Bone marrow (tissue), 2 donors: ENCODE results near the gene SUSD1.
"Not testable (repeated sequence)": the region's sequence is repeated elsewhere in the genome, so short reads cannot be mapped to it uniquely, and the experiment has no call there.

Experiments used
- DNase-seq, 2 donors: peaks; one replicate each; lab custom pipeline; 2025; lab: John Stamatoyannopoulos, UW

SUSD1 gene

DNA sequence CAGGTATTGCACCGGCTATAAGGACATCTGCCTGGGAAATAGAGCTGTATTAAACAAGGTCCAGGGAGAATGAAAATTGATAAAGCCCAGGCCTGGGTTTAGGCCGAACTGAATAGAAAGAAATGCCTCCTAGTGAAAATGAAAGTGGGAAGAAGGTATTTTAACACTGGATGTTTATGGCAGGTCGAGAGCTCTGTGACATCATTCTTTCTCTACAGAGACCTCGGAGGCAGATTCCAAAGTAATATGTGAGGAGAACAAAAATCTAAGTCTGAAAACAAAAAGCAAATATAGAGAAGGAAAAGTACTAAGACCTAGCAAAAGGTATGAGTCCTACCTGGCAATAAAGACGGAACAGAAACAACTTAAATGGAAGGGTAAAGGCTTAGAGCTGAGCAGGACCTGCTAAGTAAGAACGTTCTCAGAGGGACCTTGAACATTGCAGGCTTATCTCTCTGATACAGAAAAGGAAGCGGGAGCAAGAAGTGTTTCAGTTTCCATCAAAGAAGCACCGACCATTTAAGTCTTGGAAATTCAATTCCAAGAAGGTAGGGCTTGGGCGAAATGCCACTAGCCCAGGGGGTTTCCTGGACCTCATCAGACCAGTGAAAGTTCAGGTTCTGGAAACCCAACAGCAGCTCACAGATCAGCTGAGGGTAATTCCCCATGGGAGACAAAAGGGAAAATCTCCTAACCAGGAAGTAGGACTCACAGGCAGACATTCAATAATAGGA lies 80.0 kb downstream of the SUSD1 start:
- DNase-seq, result no peak

DNA sequence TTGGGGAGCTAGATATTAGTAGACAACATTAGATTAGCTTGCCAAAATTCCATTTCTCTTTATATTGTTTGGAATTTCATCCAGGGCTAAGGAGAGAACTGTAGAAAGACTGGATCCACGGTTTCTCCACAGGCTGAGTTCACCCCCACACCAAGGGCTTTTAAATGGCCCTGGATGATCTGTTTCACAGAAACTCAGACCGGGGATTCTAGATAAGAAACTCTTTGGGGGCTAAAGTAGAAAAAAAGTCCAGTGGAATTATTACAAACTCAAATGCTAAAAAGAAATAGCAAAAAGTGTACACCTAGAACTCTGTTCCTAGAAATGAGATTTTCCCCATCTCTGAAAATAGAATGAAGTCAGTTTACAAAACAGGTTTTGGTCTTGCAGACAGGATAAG lies 80.9 kb downstream of the SUSD1 start:
- no peak for DNase-seq

DNA sequence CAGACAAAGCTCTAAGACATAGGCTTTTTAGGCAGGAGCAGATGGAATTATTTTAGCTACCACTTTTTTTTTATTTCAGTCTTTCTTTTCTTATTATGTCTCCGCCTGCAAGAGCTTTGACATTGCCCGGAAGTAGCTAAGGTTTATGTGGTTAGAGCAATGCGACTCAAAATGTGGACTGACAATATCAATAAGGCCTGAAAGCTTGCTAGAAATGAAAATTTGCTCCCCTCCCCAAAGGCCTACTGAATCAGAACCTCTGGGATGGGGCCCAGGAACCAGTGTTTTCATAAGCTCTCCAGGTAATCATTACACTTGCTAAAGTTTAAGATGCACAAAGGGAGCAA lies 81.3 kb downstream of the SUSD1 start:
- no peak for DNase-seq

DNA sequence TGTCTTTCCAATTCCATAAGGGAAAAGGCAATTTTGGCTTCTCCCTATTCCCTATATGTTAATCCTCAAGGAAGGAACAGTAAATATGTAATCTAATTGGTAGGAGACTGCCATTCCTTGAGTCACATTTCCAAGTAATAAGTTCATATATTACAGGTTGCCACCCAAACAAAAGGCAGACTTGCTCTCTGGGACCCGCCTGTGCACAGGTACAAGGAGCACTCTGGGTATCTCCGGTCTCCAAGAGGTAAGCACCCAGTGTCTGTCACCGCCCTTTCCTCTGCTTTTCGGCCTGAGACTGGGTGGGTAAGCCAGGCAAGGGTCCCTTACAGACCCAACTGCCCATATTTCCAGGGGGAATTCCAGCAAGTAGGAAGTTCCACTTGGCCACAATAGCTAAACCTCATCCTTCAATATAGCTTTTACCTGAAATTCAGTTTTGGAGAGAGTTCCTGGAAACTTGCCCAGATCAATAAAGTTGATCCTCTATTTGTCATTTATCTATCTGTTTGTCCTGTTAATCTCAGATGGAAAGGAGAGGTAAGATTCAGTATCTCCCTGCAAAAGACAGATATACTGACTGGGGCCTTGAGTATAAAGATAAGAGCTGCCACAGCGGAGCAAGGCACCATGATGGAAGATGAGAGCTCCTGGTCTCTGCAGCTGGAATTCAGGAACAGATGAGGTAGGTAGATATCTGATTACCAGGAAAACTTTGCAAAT lies 81.8 kb downstream of the SUSD1 start:
- DNase-seq, result no peak

DNA sequence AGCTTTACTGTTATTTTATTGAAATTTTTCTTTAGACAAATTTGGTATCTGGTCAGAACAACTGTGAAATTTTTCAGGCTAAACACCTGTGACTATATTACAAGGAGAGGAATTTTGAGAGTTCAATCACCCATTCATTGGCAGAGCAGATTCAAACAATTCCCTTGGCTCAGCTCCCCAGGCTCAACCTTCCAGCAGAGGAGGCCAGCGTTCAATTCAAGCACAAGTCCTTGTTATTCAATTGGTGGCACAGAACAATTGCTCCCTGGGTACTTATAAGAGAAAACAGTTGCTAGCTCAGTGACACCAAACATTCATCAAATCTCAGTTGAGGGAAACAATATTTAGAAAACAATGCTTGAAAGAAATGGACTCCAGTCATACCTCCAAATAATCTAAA lies 83.3 kb downstream of the SUSD1 start:
- no peak for DNase-seq

DNA sequence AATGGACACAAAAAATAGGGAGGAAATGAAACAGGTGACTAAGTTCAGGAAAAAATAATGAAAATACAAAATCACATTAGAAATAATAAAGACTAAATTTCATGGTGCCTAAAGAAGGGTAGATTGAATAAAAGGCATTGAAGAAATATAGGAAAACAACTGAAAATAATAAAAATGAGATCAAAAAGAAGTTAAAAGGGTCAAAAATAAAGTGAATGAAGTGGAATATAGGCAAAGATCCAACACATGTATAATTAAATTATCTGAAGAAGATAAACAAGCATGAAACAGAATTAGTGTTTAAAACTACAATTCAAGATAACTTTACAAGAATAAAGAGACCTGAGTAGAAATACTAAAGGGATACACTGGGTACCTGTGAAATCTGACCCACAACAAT lies 87.6 kb downstream of the SUSD1 start:
- DNase-seq, result no peak

DNA sequence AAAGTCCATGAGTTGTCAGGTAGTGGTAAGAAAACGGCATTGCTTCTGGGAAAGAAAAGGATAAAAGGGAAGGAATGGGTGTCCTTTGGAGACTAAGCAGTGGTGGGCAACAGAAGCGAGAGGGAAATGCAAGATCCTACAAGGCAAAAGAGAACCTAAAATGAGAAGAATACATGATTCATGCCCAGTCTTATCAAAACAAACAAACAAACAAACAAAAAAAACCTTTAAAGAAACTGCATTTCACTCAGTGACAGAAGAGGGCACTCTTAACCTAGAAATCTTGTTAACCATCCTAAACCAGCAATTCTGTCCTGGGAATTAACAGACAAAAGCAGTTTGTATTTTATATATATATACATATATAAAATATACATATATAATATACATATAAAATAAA lies 88.5 kb downstream of the SUSD1 start:
- DNase-seq, result peak in 1 of 2 donors; percentile 30

DNA sequence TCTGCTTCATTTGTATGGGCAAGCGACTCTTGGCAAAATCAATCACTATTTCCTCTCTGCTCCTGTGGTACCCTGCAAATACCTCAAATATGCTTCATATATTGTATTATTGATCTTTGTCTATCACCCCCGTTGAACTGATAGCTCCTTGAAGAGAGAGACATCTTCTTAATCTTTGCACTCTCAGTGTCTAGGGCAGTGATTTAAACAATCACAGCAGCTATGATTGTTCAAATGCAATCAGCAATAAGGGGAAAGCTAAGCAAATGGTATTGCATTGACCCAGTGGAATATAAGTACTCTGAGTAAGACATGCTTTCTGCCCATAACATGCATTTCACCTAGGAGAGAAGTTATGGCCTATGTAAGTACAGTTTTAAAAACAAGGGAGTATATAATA lies 90.2 kb downstream of the SUSD1 start:
- no peak for DNase-seq

DNA sequence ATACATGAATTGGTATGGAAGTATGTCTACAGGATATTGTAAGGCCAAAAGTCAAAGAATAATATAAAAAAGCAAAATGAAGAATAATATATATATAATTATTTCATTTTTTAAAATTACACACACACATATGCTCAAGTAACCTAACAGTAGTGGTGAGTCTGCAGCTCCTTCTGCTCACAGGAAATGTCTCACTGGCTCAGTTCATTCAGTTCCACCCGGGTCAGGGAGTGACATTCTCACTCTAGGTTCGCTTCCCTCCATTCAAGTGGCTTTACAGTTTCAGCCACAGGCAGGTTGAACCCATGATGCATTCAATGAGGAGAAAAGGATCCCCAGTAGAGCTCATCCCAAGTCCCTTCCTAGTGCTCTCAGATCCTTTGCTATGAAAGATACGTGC lies 90.8 kb downstream of the SUSD1 start:
- no peak for DNase-seq

DNA sequence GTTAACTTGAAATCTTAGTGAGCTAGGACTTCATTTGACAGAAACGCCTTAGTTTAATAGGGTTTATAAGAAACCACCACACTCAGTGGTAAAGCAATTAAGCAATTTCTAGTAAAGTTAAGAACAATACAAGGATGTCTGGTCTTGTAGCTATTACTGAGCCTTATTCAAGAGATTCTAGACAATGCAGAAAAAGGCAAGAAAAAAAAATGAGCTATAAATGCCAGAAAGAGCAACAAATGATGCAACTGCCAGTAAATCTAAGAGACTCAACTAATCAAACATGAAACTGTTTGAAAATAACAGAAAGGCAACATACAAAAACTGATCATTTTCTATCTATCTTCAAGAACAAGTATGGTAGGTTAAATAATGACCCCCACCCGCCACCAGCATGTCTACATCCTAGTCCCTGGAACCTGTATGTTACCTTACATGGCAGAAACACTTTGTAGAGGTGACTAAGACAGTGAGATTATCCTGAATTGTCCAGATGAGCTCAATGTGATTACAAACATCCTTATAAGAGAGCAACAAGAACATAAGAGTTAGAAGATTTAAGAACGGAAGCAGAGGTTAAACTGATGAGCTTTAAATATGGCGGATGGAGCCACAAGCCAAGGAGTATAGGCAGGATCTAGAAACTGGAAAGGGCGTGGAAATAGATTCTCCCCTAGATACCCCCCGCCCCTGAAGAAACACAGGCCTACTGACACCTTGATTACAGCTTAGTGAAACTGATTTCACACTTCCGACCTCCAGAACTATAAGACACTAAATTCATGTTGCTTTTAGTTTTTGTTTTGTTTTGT lies 93.0 kb downstream of the SUSD1 start:
- no peak for DNase-seq

DNA sequence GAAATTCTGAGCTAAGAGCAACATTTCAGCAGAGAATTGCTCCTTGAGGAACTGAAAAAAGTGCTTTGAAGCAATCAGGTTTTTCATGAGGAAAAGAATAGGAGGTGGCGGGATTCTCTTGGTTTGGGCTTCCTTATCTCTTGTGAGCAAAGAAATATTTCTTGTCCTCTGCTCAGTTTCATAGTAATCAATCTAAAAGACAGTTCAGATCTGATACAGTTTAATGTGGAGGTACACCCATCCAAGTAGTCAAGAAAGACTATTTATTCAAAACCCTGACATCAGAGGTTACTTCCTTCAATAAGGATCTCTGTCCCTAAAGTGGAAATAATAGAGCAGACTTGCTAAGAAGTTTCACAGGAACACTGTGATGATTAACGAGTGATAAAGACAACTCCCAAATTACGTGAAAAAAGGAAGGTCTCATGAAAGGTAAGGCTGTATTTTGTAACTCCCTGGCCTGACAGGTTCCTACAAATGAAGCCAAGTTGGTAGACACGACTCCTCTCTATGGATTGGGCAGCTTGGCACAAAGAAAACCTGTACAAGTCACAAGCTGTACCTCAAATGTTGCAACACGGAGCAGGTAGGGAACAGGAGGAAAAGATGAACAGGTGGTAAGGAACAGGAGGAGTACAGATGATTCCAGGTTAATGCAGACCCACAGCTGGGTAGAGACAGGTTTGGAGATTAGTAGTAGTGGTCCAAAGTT lies 94.1 kb downstream of the SUSD1 start:
- no peak for DNase-seq

DNA sequence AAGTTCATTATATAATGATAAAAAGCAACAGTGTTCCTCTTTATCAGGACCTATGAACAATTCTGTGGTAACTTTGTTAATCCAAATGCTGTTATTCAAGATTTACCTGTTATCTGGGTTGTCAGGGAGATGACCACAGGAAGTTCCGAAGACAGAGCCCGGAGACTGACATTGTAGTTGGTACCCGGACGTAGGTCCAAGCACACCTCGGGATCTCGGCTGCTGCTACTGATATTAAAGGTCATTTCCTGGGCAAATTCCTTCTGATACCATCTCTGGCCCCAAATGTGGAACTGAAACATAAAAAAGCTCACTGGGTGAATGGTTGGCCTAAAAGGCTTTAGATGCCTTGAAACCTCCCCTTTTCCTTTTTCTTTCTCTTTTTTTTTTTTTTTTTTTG lies 96.7 kb downstream of the SUSD1 start:
- no peak for DNase-seq

DNA sequence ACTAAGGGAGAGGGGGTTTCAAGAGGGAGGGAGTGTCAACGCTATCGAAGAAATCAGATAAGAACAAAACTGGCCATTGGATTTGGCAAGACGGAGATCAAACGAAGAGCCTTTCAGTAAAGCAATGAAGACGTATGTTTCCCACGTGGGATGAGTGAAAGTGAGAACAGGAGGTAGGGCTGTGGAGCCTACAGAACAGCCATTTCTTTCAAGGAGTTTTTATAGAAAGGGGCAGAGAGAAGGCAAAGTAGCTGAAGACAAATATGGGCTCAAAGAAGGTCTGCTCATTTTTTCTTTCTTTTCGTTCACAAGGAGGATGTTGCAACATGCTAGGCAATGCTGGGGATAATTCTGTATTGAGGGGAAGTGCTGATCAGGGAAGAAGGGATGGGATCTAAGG lies 98.3 kb downstream of the SUSD1 start:
- no peak for DNase-seq

DNA sequence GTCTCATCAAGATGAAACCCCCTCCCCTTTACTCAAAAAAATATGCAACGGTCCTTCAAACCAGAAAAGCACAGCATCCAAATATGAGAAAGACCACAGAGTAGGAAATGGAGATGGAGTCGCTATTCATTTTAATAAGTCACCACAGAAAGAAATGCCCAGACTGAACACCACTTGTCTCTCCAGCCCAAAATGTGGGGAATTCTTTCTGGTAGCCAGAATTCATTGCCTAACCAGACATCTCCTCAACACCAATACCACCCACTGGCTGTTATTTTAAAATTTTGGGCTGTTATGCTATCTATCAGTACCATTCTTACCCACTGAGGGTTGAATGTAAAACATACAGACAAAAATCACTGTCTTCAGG lies 100.1 kb downstream of the SUSD1 start:
- no peak for DNase-seq

DNA sequence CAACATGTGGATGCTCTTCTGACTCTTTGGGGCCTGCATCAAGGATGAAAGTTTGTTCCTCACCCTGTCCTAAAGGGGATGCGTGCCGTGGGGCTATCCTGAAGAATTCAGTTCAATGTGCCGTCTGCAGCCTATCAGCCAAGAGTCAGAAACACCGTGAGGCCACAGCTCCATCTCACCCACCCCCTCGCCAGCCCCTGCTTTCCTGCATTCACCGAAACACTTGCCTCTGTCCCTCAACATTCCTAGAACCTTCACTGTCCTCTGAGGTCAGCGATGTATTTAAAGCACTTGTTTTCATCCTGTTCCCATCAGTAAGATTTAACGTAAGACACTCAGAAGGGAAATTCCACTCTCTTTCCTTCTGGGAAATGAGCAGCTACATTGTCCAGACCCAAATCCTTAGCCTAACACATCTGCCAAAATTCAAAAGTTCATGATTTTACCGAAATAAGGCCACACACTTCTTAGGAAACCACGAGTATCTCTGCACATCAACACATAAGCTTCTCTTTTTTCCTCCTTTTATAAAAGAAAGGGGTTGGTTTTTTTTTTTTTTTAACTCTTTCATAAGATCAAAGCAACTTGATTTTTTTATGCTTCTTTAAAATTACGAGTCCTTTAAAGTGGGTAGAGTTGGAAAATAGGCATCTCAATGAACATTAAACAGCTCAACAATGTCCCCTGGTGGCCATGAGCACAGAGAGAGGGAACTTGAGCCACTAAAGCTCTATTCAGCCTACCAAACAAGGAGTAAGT lies 100.7 kb downstream of the SUSD1 start:
- no peak for DNase-seq

DNA sequence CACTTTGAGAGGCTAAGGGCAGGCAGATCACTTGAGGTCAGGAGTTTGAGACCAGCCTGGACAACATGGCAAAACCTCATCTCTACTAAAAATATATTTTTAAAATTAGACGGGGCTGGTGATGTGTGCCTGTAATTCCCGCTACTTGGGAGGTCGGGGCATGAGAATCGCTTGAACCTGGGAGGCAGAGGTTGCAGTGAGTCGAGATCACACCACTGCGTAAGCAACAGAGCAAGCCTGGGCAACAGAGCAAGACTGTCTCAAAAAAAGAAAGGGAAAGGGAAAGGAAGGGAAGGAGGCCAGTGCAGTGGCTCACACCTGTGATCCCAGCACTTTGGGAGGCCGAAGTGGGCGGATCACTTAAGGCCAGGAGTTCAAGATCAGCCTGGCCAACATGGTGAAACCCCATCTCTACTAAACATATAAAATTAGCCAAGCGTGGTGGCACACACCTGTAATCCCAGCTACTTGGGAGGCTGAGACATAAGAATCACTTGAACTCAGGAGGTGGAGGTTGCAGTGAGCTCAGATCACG lies 101.4 kb downstream of the SUSD1 start:
- DNase-seq, result not testable (repeated sequence)

DNA sequence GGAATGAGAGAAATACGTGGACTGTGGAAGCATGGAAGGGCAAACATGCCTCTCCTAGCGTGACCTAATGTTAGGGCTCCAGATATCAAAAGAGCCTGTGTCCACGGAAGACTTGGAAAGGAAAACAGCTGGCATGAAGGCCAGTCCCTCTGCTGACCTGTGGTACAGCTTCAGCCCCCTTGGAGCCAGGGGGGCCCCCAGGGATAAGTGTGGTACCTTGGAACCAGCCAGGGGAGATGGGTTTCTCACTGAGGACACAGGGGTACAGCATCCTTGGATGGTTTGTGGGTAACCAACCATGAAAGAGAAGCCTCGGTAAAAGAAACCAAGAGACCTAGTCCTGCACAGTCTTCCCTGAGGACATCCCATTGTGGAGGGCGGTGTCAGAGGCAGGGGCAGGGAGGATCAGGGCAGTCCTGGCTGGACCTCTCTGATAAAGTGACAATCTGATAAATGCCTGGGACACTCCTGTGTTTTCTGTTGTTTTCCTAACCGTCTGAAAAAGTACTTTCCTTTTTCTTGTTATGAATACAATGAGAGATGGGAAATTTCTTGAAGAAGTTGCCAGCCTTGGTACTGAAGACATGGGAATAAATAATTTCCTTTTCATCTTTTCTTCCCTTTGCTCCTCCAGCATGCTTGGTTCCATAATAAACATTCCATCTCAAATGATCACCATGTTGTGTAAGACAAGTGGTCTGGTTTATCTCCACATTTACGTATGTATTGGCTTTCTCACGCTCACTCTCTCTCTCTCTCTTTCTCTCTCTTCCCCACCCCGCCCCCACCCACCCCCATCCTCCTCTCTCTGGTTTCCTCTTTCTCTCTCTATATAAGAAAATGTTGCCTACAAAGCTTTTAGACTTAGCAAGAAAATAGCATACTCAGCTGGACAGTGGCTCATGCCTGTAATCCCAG lies 102.1 kb downstream of the SUSD1 start:
- no peak for DNase-seq

DNA sequence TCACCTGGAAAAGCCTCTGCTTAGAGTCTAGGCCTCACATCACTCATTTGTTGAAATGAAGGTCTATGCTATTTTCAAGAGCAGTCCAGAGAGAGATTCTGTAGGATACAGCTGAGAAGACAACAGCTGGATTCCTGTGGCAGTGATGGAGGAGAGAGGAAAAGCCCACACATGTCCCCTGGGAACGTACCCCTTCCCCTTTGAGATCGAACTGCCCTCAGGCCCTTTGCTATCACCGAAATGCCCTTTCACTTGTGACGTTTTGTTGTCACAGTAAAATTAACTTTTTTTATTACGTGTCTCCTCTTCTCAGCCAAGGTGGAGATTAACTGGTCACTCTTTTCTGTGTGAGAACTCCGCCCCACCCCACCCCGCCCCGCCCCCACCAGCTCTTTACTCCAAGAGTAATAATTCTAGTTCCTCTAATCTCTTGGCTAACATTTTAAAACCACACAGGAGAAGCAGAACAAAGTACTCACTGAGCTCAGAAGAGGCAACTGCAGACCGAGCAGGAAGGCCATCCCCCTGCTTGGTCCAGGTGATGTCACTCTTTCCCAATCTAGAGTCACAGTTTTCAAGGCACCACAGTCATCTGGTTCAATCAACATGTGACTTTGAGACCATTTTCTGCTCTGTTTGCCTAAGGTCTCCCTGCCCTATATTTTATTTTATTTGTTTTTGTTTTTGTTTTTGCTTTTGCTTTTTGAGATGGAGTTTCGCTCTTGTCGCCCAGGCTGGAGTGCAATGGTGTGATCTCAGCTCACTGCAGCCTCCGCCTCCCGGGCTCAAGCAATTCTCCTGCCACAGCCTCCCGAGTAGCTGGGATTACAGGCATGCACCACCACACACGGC lies 105.6 kb downstream of the SUSD1 start:
- no peak for DNase-seq

DNA sequence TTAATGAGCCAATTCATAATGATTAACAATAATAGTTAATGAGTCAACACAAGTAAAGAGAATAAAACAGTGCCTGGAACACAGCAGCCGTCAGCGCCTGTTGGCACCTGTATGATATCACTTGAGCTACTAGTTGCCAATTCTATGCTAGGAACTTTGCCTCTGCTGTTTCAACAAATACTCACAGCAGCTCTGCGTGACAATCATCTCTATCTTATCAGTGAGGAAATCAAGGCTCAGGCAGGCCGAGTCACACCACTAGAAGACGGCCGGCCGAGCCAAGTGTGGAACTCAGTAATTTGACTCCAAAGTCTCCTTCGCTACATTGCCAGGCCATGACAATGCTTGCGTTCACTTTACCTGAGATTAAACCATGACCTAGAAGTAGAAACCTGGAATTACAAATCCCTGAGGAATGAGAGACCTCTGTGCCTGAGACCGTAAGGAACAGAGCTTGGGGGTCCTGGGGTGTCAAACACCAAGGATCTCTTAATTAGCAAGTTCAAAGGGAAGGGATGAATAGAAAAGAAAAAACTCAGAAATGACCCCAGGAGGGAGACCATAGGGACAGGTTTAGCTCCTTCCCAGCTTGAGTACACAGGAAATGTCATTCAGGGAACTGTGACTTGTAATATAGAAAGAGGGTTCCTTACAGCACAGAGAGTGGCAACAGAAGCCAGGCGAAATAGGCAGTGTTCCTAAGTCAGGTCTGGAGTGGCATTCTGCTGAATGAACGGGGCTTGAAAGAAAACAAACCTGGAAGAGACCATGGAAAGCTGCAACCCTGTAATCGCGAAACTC lies 109.1 kb downstream of the SUSD1 start:
- no peak for DNase-seq
